Measurements from ENCODE around the gene BCL3. TPM values are rescaled to one million over a fixed set of nuclear protein-coding genes. Genes with fewer than 3 reads are reported as not detected.
"Not testable (repeated sequence)": the region's sequence is repeated elsewhere in the genome, so short reads cannot be mapped to it uniquely, and the experiment has no call there.

Gene BCL3
- total RNA-seq, 1 donor from 2014 or later: 2.1 TPM

- H3K27me3 ChIP-seq (ENCODE audit: control insufficient read depth, insufficient read depth, low read length): no peaks in the 10 kb centered on the region
- no peaks in the 10 kb centered on the region for H3K36me3 ChIP-seq (ENCODE audit: control insufficient read depth, insufficient read depth, low read length)
- DNase-seq (ENCODE audit: low read depth) (no peak), FAIRE-seq (no peak)
- no peak overlapping the region for H3K4me3 ChIP-seq (ENCODE audit: low read depth, low read length)
- TF ChIP-seq, protein P1, sequence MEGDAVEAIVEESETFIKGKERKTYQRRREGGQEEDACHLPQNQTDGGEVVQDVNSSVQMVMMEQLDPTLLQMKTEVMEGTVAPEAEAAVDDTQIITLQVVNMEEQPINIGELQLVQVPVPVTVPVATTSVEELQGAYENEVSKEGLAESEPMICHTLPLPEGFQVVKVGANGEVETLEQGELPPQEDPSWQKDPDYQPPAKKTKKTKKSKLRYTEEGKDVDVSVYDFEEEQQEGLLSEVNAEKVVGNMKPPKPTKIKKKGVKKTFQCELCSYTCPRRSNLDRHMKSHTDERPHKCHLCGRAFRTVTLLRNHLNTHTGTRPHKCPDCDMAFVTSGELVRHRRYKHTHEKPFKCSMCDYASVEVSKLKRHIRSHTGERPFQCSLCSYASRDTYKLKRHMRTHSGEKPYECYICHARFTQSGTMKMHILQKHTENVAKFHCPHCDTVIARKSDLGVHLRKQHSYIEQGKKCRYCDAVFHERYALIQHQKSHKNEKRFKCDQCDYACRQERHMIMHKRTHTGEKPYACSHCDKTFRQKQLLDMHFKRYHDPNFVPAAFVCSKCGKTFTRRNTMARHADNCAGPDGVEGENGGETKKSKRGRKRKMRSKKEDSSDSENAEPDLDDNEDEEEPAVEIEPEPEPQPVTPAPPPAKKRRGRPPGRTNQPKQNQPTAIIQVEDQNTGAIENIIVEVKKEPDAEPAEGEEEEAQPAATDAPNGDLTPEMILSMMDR (IDR thresholded peaks at IDR 0.05; ENCODE audit: insufficient read depth, low read length, severe bottlenecking): no peak
Observed at GRCh38 chr19:44704982-44705381, 43.5 kb upstream of the BCL3 start.

DNA sequence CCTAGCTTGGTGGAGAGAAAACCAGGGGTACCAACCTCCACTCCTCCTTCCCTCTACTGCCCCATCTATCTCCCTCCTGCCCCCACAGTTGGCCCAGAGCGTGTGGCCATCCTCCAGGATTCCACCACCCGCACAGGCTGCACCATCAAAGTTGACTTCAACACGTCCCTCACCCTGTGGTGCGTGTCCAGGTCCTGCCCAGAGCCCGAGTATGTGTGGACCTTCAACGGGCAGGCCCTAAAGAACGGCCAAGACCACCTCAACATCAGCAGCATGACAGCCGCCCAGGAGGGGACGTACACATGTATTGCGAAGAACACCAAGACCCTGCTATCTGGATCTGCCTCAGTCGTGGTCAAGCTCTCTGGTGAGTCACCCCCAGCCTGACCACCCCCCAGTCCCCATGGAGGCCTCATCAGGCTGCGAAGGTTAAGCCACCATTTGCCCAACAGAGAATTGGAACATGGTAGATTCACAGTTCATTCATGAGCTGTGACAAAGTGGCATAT, 43.0 kb upstream of the BCL3 start:
- H3K36me3 ChIP-seq (ENCODE audit: control insufficient read depth, insufficient read depth, low read length): no peaks in the 10 kb centered on the region
- TF ChIP-seq, protein P1 (IDR thresholded peaks at IDR 0.05; ENCODE audit: insufficient read depth, low read length, severe bottlenecking): no peak
- no peak overlapping the region for H3K4me3 ChIP-seq (ENCODE audit: low read depth, low read length)
- no peak for FAIRE-seq
- no peaks in the 10 kb centered on the region for H3K27me3 ChIP-seq (ENCODE audit: control insufficient read depth, insufficient read depth, low read length)
- DNase-seq (ENCODE audit: low read depth): no peak

DNA sequence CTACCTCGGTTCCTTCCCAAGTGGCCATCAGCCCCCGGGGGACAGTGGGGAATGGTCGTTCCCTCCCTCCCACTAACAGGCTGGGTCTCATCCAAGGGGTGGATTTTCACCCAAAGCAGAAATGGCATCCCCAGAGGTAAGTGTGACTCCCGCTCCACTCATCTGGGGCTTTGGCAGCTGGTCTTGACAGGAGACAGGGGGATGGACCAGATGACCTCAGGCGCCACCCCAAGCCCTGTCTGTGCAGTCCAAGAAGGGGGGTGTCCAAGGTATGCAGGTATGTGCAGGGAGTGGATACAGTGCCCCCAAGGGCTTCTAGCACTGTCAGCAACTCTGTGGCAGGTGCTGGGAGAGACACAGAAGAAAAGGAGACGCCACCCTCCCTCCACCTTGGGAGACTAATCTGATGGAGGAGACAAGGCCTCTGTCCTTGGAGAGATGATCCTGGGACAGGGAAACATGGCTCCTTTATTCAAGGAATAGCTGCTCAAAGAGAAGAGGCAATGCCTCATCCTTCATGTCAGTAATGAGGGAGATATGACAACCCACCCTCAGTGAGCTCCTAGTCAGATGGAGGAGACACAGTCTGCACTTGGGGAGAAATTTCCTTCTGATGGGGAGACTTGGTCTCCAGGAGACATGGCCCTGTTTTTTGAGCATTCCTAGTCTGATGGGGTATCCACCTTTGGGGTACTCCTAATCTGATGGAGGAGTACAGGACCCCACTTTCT, 41.8 kb upstream of the BCL3 start:
- no peaks in the 10 kb centered on the region for H3K27me3 ChIP-seq (ENCODE audit: control insufficient read depth, insufficient read depth, low read length)
- H3K36me3 ChIP-seq (ENCODE audit: control insufficient read depth, insufficient read depth, low read length): no peaks in the 10 kb centered on the region
- no peak overlapping the region for H3K4me3 ChIP-seq (ENCODE audit: low read depth, low read length)
- TF ChIP-seq, protein P1 (IDR thresholded peaks at IDR 0.05; ENCODE audit: insufficient read depth, low read length, severe bottlenecking): no peak
- FAIRE-seq (no peak), DNase-seq (ENCODE audit: low read depth) (no peak)

- TF ChIP-seq, protein P1 (IDR thresholded peaks at IDR 0.05; ENCODE audit: insufficient read depth, low read length, severe bottlenecking): no peak
- Histone ChIP-seq H3K4me3 (ENCODE audit: low read depth, low read length) (no peak overlapping the region), H3K36me3 (ENCODE audit: control insufficient read depth, insufficient read depth, low read length) (no peaks in the 10 kb centered on the region), H3K27me3 (ENCODE audit: control insufficient read depth, insufficient read depth, low read length) (no peaks in the 10 kb centered on the region)
- FAIRE-seq (no peak), DNase-seq (ENCODE audit: low read depth) (no peak)
Observed at GRCh38 chr19:44707794-44708193, 40.7 kb upstream of the BCL3 start.

GRCh38 chr19:44708940-44709339, 39.6 kb upstream of the BCL3 start:
- no peaks in the 10 kb centered on the region for H3K27me3 ChIP-seq (ENCODE audit: control insufficient read depth, insufficient read depth, low read length)
- FAIRE-seq: no peak

GRCh38 chr19:44709434-44710266, 38.9 kb upstream of the BCL3 start:
- peak; percentile 64 for FAIRE-seq
- DNase-seq (ENCODE audit: low read depth): not testable (repeated sequence)

More at GRCh38 chr19:44708940-44709339, 39.6 kb upstream of the BCL3 start:
- TF ChIP-seq, protein P1 (IDR thresholded peaks at IDR 0.05; ENCODE audit: insufficient read depth, low read length, severe bottlenecking): no peak
- Histone ChIP-seq H3K4me3 (ENCODE audit: low read depth, low read length) (no peak overlapping the region), H3K36me3 (ENCODE audit: control insufficient read depth, insufficient read depth, low read length) (no peaks in the 10 kb centered on the region)
- DNase-seq (ENCODE audit: low read depth): no peak

More at GRCh38 chr19:44709434-44710266, 38.9 kb upstream of the BCL3 start:
- not testable (repeated sequence) for H3K36me3 ChIP-seq (ENCODE audit: control insufficient read depth, insufficient read depth, low read length); H3K27me3 ChIP-seq (ENCODE audit: control insufficient read depth, insufficient read depth, low read length); H3K4me3 ChIP-seq (ENCODE audit: low read depth, low read length)

Measured in bronchial epithelial cell (primary cell).